GM12878 (cell line): ENCODE measurements around the gene MICAL3. TPM values are rescaled to one million over a fixed set of nuclear protein-coding genes. Genes with fewer than 3 reads are reported as not detected.

Experiments used
- ATAC-seq: fragments of 200-7000 bp; cut with Tn5 transposase; 3 replicates; pipeline ENCODE4 v1.9.1; 2020; ENCODE audit warnings: mild to moderate bottlenecking, moderate library complexity
- BruUV-seq: library from RNA; stranded (reverse); fragments of 400-500 nt; replicated peaks from 2 replicates; lab custom pipeline; 2021; lab: Mats Ljungman, UMichigan
- CTCF ChIA-PET: fragments of 300-600 bp; sonication (Branson Sonifier 250); formaldehyde crosslinking; extraction: SDS; loops from one replicate; lab custom pipeline; 2021; ENCODE audit warnings: inconsistent platforms; lab: Yijun Ruan, JAX
- POLR2A ChIA-PET: fragments of 350-600 bp; formaldehyde crosslinking; extraction: SDS; loops from one replicate; lab custom pipeline; 2021; ENCODE audit warnings: inconsistent platforms; lab: Charles Lee
- RAD21 ChIA-PET: fragments of 300-600 bp; sonication (Branson Sonifier 250); formaldehyde crosslinking; loops from one replicate; lab custom pipeline; 2023; ENCODE audit warnings: antibody characterized with exemption; ENCODE audit not compliant: unreplicated experiment; lab: Charles Lee
- SMC1A ChIA-PET: fragments of 300-600 bp; sonication (Branson Sonifier 250); formaldehyde crosslinking; loops from one replicate; lab custom pipeline; 2023; ENCODE audit not compliant: unreplicated experiment, uncharacterized antibody; lab: Charles Lee
- DNase-seq: peaks from one replicate; pipeline ENCODE4 v3.0.0-alpha.2; 2011; ENCODE audit warnings: low read depth, low spot score
- FAIRE-seq: peaks from 3 replicates; lab custom pipeline; 2011; peaks lifted over from hg19 to GRCh38; lab: Jason Lieb, UNC
- H2AFZ ChIP-seq: 2 replicates; pipeline ENCODE4 v1.6.0; 2011; ENCODE audit warnings: low read depth, low read length, control low read depth; ENCODE audit not compliant: control insufficient read depth
- H3K27ac ChIP-seq: 2 replicates; pipeline ENCODE4 v1.5.1; 2011; ENCODE audit warnings: control low read depth; ENCODE audit not compliant: control insufficient read depth, insufficient read depth
- H3K27me3 ChIP-seq, 2 experiments: replicated peaks in 1 of 2; 2 replicates each; pipeline versions ENCODE4 v1.6.0 to v1.6.1; 2011; ENCODE audit warnings: low read length in 1 of 2; ENCODE audit not compliant: control insufficient read depth in 2 of 2, insufficient read depth in 2 of 2
- H3K36me3 ChIP-seq, 2 experiments: 2 replicates each; pipeline ENCODE4 v1.5.1; 2011; ENCODE audit warnings: low read length in 1 of 2; ENCODE audit not compliant: control insufficient read depth in 2 of 2, insufficient read depth in 2 of 2
- H3K4me1 ChIP-seq: 2 replicates; pipeline ENCODE4 v1.6.1; 2011; ENCODE audit warnings: mild to moderate bottlenecking, low read length, moderate library complexity, mixed read lengths; ENCODE audit not compliant: control insufficient read depth, insufficient read depth
- H3K4me2 ChIP-seq: 2 replicates; pipeline ENCODE4 v1.6.0; 2011; ENCODE audit warnings: control low read depth; ENCODE audit not compliant: control insufficient read depth, insufficient read depth
- H3K4me3 ChIP-seq: fragments of 200-600 bp; sonication (generic); 2 replicates; pipeline ENCODE4 v1.5.1; 2016
- H3K79me2 ChIP-seq: 2 replicates; pipeline ENCODE4 v1.6.0; 2011; ENCODE audit warnings: low read length; ENCODE audit not compliant: control insufficient read depth, insufficient read depth
- H3K9ac ChIP-seq: 2 replicates; pipeline ENCODE4 v1.8.0; 2011; ENCODE audit warnings: low read length, control low read depth, mixed read lengths; ENCODE audit not compliant: control insufficient read depth, insufficient read depth
- H3K9me3 ChIP-seq: replicated peaks from 3 replicates; pipeline ENCODE4 v1.5.1; 2011; ENCODE audit warnings: mild to moderate bottlenecking, low read length; ENCODE audit not compliant: control insufficient read depth, insufficient read depth
- H4K20me1 ChIP-seq: 2 replicates; pipeline ENCODE4 v1.6.0; 2011; ENCODE audit not compliant: control insufficient read depth, insufficient read depth
- ASH2L ChIP-seq: fragments of 300-600, 200-600 bp; sonication (generic); IDR thresholded peaks from 2 replicates; pipeline ENCODE4 v1.6.1; 2017; ENCODE audit warnings: low read depth, mild to moderate bottlenecking, borderline replicate concordance
- ATF3 ChIP-seq: IDR thresholded peaks from 2 replicates; pipeline ENCODE4 v1.6.1; 2011; ENCODE audit warnings: low read depth, mild to moderate bottlenecking, low read length, moderate library complexity, borderline replicate concordance; ENCODE audit errors: extremely low read depth
- CBX3 ChIP-seq: fragments of 200-600 bp; sonication (generic); IDR thresholded peaks from 2 replicates; pipeline ENCODE4 v1.6.1; 2016; ENCODE audit warnings: low read depth, borderline replicate concordance
- E4F1 ChIP-seq: fragments of 450-650 bp; IDR thresholded peaks from 2 replicates; pipeline ENCODE4 v1.6.1; 2018; ENCODE audit warnings: borderline replicate concordance, mild to moderate bottlenecking; ENCODE audit not compliant: partially characterized antibody
- GABPA ChIP-seq: IDR thresholded peaks from 2 replicates; pipeline ENCODE4 v1.6.1; 2014; ENCODE audit warnings: antibody characterized with exemption, low read depth, mild to moderate bottlenecking, inconsistent platforms
- IKZF1 ChIP-seq: fragments of 450-650 bp; conservative IDR thresholded peaks from 2 replicates; pipeline ENCODE4 v1.6.1; 2017; ENCODE audit warnings: antibody characterized with exemption, mild to moderate bottlenecking
- LARP7 ChIP-seq: fragments of 450-650 bp; IDR thresholded peaks from 2 replicates; pipeline ENCODE4 v1.6.1; 2017; ENCODE audit warnings: mild to moderate bottlenecking
- MAX ChIP-seq: IDR thresholded peaks from 2 replicates; pipeline ENCODE4 v1.6.1; 2012; ENCODE audit warnings: low read depth, low read length, improper control_type of control experiment
- MEF2B ChIP-seq: fragments of 450-650 bp; IDR thresholded peaks from 2 replicates; pipeline ENCODE4 v1.6.1; 2018; ENCODE audit warnings: mild to moderate bottlenecking, moderate library complexity; ENCODE audit not compliant: partially characterized antibody, poor library complexity, severe bottlenecking
- NR2C2 ChIP-seq: IDR thresholded peaks from 2 replicates; pipeline ENCODE4 v1.6.1; 2011; ENCODE audit warnings: borderline replicate concordance, low read depth; ENCODE audit not compliant: control insufficient read depth, insufficient read length
- SKIL ChIP-seq: fragments of 450-650 bp; IDR thresholded peaks from 2 replicates; pipeline ENCODE4 v1.6.1; 2017; ENCODE audit warnings: mild to moderate bottlenecking, low read depth, inconsistent platforms; ENCODE audit not compliant: poor library complexity, severe bottlenecking
- SPI1 ChIP-seq: IDR thresholded peaks from 2 replicates; pipeline ENCODE4 v1.6.1; 2011; ENCODE audit warnings: low read depth, mild to moderate bottlenecking, low read length, moderate library complexity, borderline replicate concordance; ENCODE audit not compliant: insufficient read depth
- SUZ12 ChIP-seq: fragments of 200-600 bp; sonication (generic); IDR thresholded peaks from one replicate; pipeline ENCODE4 v1.6.1; 2018; ENCODE audit warnings: antibody characterized with exemption, mild to moderate bottlenecking; ENCODE audit not compliant: unreplicated experiment
- TAF1 ChIP-seq: IDR thresholded peaks from 2 replicates; pipeline ENCODE4 v1.6.1; 2011; ENCODE audit warnings: mild to moderate bottlenecking, low read depth, low read length, borderline replicate concordance
- WGBS: methylation state at CpG from one replicate; pipeline ENCODE4 v1.1.6; 2016; ENCODE audit warnings: low lambda C conversion rate; ENCODE audit not compliant: insufficient replicate concordance, insufficient coverage; ENCODE audit errors: missing lambda C conversion rate; 5-methylcytosine and 5-hydroxymethylcytosine counted together
- in situ Hi-C: fragments of 300-500 bp; cut with MboI; formaldehyde crosslinking; loops from 9 replicates; pipeline ENCODE4 v1.14.3; 2018; ENCODE audit warnings: mixed read lengths
- intact Hi-C: fragments of 100-400 bp; cut with micrococcal nuclease; formaldehyde crosslinking; loops from one replicate; pipeline ENCODE4 v1.14.2; 2022; ENCODE audit not compliant: unreplicated experiment
- polyA plus RNA-seq, 11 experiments: library from polyadenylated mRNA; depleted of rRNA in 4 of 11; unstranded in 6 of 11; stranded (reverse) in 5 of 11; fragments of >200 nt; fragmentation: Nextera tagmentation in 4 of 11; fragmentation: Illumina TruSeq in 1 of 11; extraction: Ambion mirVana in 4 of 11; extraction: Trizol in 1 of 11; gene quantifications; 1 replicate in 1 of 11; 2 replicates in 10 of 11; pipeline versions ENCODE4 v1.2.1 to v1.2.3, GENCODE V29; 2011 to 2016; ENCODE audit warnings: inconsistent platforms in 2 of 11, missing spikeins in 2 of 11, low read depth in 1 of 11
- total RNA-seq, 4 experiments: library from RNA; depleted of rRNA in 3 of 4; stranded (reverse); fragments of >200 nt in 3 of 4; fragmentation: Illumina TruSeq in 1 of 4; extraction: Trizol in 1 of 4; gene quantifications; 2 replicates each; pipeline versions ENCODE4 v1.2.1 to v1.2.3, GENCODE V29; 2013 to 2021

MICAL3 gene
- total and polyA plus RNA-seq, 10 of the 15 experiments (the other 5 are each of a cell fraction or from before 2014, with no cell fraction given): 2.6 to 92.2 (median 24.0) TPM

GRCh38 chr22:17960695-17961445 is 63.5 kb downstream of the MICAL3 start (continued):
- no peak for TF ChIP-seq MEF2B
- TF ChIP-seq CBX3: no peak
- TF ChIP-seq SPI1: no peak
- TF ChIP-seq SUZ12: no peak
- no peak for TF ChIP-seq E4F1
- TF ChIP-seq, all 136 proteins: peak for 0

GRCh38 chr22:17960011-17960410 is 64.3 kb downstream of the MICAL3 start:
- Histone ChIP-seq H3K9ac (no peak overlapping the region), H3K4me3 (no peak overlapping the region), H3K9me3 (no peaks in the 10 kb centered on the region), H3K36me3 (peaks cover 4 to 13% of the 10 kb centered on the region in 2 experiments; a peak in 2 of 4 replicates), H3K4me2 (no peak overlapping the region), H3K79me2 (peaks cover 13% of the 10 kb centered on the region), H3K4me1 (peaks cover 13% of the 10 kb centered on the region), H4K20me1 (peaks cover 12% of the 10 kb centered on the region), H2AFZ (no peak overlapping the region), H3K27ac (no peak overlapping the region), H3K27me3 (no peaks in the 10 kb centered on the region)
- BruUV-seq: no TSS peak
- ChIA-PET SMC1A (interaction anchor here (0.9 kb wide), 1 partner anchor 12 kb away, joined by 4 read pairs; no protein-coding TSS in a partner anchor), RAD21 (no interaction called here), CTCF (interaction anchor here (0.8 kb wide), 1 partner anchor 15 kb away, joined by 4 read pairs; no protein-coding TSS in a partner anchor), POLR2A (interaction anchor here (1.1 kb wide), 1 partner anchor 40 kb away, joined by 4 read pairs; no protein-coding TSS in a partner anchor)
- intact Hi-C loops: no loop called here
- 93% methylated on average over 8 of the region's 8 CpGs for WGBS
- ATAC-seq: no peak
- in situ Hi-C loops: no loop called here
- no peak for DNase-seq
- no peak for FAIRE-seq
- no peak for TF ChIP-seq IKZF1
- TF ChIP-seq SKIL: no peak
- TF ChIP-seq LARP7: no peak
- TF ChIP-seq ATF3: no peak
- TF ChIP-seq TAF1: no peak
- no peak for TF ChIP-seq NR2C2
- no peak for TF ChIP-seq ASH2L
- TF ChIP-seq GABPA: no peak
- TF ChIP-seq MAX: no peak
